ENCODE results near the gene CACNA1C.

The CACNA1C gene

DNA sequence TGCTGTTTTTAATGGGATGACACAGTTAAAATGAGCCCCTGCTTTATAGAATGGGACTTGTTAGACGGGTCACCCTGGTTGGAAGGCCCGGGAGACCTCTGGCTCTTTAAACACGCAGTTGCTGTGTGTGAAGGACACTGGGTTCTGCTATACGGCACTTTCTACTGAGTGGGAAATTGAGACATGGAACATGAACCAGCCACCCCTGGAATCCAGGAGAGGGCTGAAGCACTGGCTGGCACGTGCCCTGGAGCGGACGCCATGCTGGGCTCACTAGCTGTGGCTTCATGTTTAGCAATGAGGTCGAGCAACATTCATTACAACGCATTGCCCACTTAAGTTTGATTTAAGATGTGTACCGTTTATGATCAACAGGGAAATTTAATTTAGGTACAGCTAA, 23.9 kb downstream of the CACNA1C start:
- no peak overlapping the region for H3K4me3 ChIP-seq (ENCODE audit: low read depth, low read length)
- TF ChIP-seq, protein P1, sequence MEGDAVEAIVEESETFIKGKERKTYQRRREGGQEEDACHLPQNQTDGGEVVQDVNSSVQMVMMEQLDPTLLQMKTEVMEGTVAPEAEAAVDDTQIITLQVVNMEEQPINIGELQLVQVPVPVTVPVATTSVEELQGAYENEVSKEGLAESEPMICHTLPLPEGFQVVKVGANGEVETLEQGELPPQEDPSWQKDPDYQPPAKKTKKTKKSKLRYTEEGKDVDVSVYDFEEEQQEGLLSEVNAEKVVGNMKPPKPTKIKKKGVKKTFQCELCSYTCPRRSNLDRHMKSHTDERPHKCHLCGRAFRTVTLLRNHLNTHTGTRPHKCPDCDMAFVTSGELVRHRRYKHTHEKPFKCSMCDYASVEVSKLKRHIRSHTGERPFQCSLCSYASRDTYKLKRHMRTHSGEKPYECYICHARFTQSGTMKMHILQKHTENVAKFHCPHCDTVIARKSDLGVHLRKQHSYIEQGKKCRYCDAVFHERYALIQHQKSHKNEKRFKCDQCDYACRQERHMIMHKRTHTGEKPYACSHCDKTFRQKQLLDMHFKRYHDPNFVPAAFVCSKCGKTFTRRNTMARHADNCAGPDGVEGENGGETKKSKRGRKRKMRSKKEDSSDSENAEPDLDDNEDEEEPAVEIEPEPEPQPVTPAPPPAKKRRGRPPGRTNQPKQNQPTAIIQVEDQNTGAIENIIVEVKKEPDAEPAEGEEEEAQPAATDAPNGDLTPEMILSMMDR (IDR thresholded peaks at IDR 0.05; ENCODE audit: low read depth, low read length): no peak

DNA sequence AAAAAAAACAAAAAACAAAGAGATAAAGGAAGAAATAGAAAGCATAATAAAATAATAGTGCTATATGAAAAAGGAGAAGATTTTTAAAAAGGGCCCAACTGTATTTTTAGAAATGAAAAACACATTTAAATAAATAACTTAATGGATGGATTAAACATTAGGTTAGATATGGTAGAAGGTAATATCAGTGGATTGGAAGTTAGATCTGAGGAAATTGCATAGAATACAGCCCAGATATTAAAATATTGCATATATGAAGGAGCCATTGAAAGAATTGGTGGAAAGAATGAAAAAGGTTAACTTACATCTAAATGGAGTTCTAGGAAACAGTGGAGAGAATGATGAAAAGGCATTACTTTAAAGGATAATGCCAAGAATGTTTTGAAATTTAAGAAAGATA, 27.8 kb downstream of the CACNA1C start:
- no peak overlapping the region for H3K4me3 ChIP-seq (ENCODE audit: low read depth, low read length)
- TF ChIP-seq, protein P1 (IDR thresholded peaks at IDR 0.05; ENCODE audit: low read depth, low read length): no peak

DNA sequence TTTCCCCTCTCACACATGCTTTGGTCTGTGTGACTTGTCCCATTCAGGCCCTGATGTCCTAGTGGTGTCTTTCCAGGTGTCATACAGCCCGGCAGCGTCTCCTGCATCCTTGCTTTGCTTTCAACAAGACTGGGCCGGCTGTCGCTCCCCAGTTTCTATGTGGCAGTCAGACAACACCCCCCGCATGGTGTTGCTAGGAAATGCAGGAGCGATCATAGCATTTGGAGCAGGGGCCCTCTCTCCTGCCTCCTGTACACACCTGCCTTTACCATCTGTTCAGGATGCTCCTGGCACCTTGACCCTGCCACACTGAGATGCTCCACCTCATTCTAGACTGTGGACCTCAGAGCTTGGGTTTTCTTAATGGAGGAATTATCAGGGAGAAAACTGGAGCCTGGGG, 29.5 kb downstream of the CACNA1C start:
- H3K4me3 ChIP-seq (ENCODE audit: low read depth, low read length): no peak overlapping the region
- TF ChIP-seq, protein P1 (IDR thresholded peaks at IDR 0.05; ENCODE audit: low read depth, low read length): no peak

DNA sequence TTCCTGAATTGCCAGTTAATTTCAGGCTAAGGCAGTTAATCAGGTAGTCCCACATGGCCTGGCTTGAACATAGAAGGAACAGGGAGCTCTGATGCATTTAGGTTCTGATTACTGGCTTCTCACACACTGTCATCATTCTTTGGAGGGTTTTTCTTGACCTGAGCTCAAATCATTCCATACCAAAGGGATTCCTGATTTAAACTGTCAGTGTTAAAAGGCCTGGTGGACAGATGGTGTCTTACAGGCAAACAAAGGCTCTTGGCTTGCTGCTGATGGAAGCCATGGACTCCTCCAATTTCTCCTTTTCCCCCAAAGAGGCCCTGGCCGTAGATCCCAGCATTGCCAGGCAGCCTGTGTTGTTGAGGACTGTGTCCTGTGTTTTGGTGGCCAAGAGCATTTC, 30.2 kb downstream of the CACNA1C start:
- TF ChIP-seq, protein P1 (IDR thresholded peaks at IDR 0.05; ENCODE audit: low read depth, low read length): no peak
- H3K4me3 ChIP-seq (ENCODE audit: low read depth, low read length): no peak overlapping the region

DNA sequence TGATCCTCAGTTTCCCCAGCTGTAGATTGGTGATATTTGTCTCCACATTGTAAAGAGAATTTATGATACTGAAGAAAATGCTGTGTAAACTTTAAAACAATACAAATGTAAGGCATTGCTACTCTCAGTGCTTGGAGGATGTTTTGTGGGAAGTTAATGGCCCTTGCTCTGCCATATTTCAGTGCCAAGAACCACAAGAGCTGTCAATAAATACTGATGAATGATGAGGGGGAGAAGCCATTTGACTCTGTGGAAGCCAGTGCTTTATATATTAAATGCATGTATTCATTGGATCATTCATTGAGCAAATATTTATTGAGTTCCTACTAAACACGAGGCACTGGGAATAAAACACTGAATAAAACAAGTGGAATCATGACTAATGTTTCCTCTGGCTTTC, 30.8 kb downstream of the CACNA1C start:
- no peak overlapping the region for H3K4me3 ChIP-seq (ENCODE audit: low read depth, low read length)
- TF ChIP-seq, protein P1 (IDR thresholded peaks at IDR 0.05; ENCODE audit: low read depth, low read length): no peak

DNA sequence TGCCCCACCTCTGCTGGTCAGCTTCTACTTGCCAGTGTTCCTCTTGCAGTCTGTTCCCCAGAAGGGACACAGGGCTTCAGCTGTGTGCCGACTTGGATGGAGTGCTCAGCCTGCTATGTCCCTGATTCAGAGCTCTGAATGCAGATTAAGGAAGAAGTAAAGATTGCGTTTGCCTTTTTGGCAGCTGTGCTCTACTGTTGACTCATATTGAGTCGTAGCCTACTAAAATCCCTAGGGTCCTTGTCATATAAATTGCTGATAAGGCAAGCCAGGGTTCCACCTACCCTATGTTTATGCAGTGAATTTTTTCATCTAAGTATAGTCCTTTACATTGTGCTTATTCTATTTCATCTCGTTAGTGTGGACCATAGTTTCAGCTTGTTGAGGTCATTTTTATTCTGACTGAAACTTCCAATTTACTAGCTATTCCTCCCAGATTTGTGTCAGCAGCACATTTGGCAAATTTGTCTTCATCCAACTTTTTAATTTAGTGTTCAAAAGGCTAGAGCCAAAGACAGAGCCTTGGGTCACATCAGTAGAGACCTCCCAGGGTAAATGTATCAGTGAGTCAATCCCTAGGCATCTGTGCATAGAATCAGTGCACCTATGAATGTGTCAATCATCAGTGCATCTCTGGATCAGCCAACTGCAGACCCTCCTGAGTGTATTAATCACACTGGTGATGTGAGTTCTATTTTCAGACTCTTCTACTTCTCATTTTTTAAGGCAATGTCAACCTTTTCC, 31.9 kb downstream of the CACNA1C start:
- TF ChIP-seq, protein P1 (IDR thresholded peaks at IDR 0.05; ENCODE audit: low read depth, low read length): no peak
- H3K4me3 ChIP-seq (ENCODE audit: low read depth, low read length): no peak overlapping the region

DNA sequence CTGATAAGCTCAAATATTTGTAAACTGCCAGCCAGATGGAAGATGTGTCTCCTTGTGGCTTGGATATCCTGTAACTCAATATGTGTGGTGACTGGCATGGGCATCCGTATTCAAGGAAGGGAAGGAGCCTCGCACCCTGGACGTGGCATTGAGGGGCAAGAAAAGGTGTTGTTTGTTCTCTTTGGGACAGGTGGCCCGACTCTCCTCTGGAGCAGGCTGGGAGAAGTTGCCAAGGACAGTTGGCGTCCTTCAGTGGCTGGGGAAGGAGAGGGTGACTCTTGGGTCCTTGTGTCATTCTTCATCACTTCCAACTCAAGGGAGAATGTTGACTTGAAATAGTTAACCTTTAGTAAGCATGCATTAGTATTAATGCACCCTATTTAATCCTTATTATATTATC, 39.6 kb downstream of the CACNA1C start:
- TF ChIP-seq, protein P1 (IDR thresholded peaks at IDR 0.05; ENCODE audit: low read depth, low read length): no peak
- H3K4me3 ChIP-seq (ENCODE audit: low read depth, low read length): no peak overlapping the region

Data from WI38 (cell line).